Fibroblast of the aortic adventitia (primary cell): ENCODE data around the gene COL13A1. TPM values are rescaled to one million over a fixed set of nuclear protein-coding genes. Genes with fewer than 3 reads are reported as not detected.
A peak's percentile ranks its signal among the peaks of the same experiment; 100 is the strongest.

Experiments used
- DNase-seq: peaks from one replicate; pipeline ENCODE4 v3.0.0-alpha.2; 2010; ENCODE audit warnings: low read depth
- H3K4me3 ChIP-seq: 2 replicates; pipeline ENCODE4 v1.5.1; 2011; ENCODE audit warnings: low read depth, mild to moderate bottlenecking, control low read depth, low read length, moderate library complexity
- total RNA-seq: library from RNA; depleted of rRNA; stranded (reverse); fragments of >200 nt; gene quantifications from 2 replicates; pipeline ENCODE4 v1.2.3, GENCODE V29; 2012; ENCODE audit warnings: low replicate concordance
- TF ChIP-seq, protein P1 (sequence below): IDR thresholded peaks from 2 replicates; pipeline ENCODE4 v1.5.1; 2011; ENCODE audit warnings: mild to moderate bottlenecking, low read length, control low read depth, inconsistent platforms; ENCODE audit not compliant: insufficient read depth

COL13A1 gene
- total RNA-seq, 1 donor = 10.7 TPM

DNA sequence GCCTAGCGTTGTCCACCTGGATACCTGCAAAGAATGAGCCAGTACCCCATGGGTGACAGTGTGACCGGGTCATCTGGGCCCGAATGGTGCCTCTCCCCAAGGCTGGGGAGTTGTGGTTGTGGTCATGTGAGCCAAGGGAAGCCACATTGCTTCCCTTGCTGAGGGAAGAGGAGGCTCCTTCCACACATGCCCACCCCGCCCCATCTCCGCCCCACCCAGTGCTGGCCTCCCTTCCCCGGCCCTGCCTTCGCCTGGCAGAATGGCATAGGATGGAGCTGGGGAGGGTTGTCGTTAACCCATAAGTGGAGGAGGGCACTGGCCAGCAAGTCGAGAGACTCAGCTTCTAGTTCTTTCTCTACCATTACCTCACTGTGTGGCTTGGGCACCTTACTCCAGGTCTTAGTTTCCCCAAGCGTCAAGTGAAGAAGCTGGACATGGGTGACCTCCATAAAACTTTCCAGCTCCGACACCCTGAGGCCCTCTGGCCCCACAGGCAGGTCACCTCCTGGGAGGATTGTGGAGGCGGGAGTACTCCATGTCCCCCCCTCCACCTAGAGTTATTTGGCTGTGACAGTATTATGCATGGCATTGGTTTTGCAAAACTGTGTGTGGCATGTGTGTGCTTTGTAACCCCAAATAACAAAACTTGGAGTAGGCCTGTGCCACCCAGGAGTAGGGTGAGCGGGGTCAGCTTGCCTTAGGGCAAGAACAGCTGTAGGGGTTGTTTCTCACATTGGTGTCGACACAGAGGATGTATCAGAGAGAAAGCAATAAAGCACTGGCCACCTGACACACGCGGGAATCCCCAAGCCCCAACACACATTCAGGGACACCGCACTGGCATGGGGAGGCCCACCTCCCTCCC is 160.4 kb downstream of the COL13A1 start:
- no peak overlapping the region for H3K4me3 ChIP-seq
- TF ChIP-seq, protein P1, sequence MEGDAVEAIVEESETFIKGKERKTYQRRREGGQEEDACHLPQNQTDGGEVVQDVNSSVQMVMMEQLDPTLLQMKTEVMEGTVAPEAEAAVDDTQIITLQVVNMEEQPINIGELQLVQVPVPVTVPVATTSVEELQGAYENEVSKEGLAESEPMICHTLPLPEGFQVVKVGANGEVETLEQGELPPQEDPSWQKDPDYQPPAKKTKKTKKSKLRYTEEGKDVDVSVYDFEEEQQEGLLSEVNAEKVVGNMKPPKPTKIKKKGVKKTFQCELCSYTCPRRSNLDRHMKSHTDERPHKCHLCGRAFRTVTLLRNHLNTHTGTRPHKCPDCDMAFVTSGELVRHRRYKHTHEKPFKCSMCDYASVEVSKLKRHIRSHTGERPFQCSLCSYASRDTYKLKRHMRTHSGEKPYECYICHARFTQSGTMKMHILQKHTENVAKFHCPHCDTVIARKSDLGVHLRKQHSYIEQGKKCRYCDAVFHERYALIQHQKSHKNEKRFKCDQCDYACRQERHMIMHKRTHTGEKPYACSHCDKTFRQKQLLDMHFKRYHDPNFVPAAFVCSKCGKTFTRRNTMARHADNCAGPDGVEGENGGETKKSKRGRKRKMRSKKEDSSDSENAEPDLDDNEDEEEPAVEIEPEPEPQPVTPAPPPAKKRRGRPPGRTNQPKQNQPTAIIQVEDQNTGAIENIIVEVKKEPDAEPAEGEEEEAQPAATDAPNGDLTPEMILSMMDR = no peak
- DNase-seq = no peak

DNA sequence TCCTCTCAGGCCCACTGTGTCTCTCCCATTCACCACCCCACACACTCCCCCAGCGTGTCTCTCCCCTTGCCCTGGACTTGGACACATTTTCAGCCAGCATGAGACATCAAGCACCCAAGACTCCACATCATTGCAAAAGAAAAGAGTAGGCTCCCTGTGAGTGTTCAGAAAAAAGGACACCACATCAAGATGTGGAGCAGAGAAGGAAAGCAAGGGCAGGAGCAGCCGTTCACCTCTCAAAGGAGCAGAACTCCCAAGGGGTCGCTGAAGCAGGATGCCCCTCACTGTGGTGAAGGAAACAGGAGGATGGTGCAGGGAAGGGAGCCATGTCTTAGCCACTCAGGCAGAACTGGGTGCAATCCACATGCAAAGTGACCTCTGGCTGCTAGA is 161.0 kb downstream of the COL13A1 start:
- H3K4me3 ChIP-seq = no peak overlapping the region
- TF ChIP-seq, protein P1 = no peak
- DNase-seq = no peak

DNA sequence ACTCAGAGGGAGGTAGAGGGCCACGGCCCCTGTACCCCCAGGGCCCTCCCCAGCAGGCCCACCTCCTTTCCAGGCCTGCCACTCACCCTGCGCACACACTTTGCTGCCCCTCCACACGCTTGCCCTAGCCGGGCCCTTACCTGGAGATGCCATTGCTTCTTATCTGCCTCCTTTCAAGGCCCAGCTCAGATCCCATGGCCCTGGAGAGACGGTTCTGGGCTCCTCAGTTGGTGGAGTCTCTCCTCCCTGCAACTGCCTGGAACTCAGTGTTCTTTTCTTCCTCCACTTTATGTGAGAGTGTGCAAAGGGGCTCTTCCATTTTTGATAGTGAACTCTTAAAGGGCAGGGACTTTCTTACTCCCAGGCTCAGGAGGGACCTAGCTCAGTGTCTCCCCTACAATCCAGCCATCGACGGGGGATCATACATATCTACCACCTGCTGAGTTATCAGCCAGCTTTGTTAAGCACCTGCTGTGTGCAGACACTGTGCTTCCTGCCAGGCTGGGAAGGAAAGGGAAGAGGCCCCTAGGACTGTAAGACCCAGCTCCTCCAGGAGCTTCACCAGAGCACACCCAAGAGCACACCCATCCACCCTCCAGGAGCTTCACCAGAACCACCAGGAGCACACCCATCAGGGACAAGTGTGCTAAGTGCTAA is 161.6 kb downstream of the COL13A1 start:
- TF ChIP-seq, protein P1 = no peak
- no peak overlapping the region for H3K4me3 ChIP-seq
- no peak for DNase-seq

DNA sequence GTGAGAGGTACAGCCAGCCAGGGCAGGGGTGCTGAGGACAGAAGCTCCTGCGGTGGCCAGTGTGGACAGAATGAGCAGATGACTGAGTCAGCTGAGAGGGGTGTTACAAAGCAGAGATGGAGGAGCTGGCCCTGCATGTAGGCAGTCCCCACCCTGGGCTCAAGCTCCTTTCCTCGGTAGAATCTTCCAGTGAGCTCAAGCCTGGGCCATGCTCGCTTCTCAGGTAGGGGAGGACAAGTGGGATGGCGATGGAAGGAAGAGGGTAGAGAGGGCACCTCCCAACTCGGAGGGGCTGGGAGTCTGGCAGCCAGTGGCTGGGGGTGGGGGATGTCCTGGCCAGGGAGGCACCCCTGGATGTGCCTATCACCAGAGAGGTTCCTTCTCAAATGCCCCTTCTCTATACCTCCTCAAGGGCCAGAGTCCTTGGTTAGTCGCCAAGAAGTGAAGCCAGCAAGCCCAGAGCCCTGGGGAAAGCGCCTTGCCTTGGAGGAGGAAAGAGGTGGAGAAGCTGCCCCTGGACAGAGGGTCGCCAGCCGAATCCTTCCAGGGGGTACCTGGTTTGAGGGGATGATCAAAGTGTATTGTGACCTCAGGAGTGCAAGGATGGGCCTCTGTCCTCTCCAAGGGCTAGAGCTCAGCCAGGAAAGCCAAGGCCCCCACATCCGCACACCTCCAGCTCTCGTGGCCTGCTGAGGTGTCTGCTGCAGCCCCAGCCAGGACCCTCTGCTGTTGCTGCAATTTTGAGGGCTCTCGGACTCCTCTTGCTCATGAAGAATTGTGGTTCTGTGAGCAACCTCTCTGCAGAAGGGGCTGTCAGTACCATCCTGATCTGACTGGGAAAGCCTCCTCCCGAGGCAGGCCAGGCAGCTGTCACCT is 162.4 kb downstream of the COL13A1 start:
- no peak overlapping the region for H3K4me3 ChIP-seq
- no peak for DNase-seq
- TF ChIP-seq, protein P1 = no peak

DNA sequence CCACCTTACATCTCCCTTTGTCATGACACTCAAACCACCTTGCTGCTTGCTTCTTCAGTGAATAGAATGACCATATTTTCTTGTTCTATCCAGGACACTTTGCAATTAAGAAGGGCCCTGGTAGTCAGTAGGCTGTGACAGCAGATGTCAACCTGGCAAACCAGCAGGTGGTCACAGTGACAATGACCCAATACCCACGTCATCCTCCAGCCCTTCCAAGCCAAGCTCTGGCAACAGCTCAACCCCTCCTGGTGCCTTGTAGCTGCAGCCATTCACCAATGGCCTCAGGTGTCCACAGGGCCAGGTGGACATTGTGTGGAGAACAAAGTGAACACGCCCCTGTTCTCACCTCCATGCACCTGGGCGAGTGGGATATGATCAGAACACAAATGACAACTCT is 163.4 kb downstream of the COL13A1 start:
- DNase-seq = no peak

DNA sequence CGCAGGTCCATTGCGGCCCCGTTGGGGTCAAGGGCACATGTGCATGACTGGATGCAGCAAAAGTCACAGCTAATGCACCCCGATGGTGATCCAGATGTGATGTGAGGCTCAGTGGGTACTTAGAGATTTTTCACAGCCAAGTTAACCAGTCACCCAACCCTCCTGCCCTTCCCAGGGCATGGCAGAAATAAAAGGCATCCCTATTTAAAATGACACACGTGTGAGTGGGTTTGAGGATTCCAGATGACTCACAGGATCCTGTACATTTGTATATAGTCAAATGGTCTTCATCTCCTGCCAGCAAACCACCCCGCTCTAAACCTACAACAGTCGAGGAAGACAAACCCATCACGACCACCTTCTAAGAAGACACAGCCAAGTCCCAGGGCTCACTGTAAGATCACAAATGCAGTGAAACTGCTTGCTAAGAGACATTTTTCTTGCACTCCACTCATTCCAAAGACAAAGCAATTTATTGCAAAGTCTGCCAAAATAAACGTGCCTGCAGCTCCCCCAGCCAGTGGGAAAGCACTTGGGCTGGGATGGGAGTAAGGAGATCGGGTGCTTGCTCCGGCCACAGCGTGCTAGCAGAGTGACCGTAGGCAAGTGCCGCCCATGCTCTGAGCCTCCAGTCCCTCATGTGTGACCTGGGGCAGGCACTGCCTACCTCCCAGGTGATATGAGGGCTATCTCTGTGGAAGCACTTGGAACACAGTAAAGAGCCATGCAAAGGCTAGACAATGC is 164.4 kb downstream of the COL13A1 start:
- no peak overlapping the region for H3K4me3 ChIP-seq
- DNase-seq = peak; percentile 56

More for the DNA sequence above, 163.4 kb downstream of the COL13A1 start:
- TF ChIP-seq, protein P1 = no peak
- no peak overlapping the region for H3K4me3 ChIP-seq

More for the DNA sequence above, 164.4 kb downstream of the COL13A1 start:
- TF ChIP-seq, protein P1 = no peak
